Measurements from ENCODE around the gene NIFK.

DNA sequence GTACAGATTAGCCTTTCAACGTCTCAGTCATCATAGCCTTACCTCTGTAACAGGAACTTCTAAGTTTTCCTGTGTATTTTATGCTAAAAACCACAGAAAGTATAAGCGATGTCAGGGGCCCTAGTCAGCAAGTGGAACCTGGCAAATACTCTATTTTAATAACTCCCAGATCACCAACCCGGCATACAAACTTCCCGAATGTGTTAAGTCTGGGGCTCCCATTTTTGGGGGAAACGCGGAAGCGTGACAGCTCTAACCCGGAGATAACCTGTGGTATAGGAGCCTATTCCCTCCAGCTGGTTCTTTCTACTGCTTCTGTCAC is 574 bp downstream of the NIFK start:
- TF ChIP-seq SUZ12 (IDR thresholded peaks at IDR 0.05; ENCODE audit: extremely low read depth, insufficient read depth, insufficient read length) (no peak), ZNF274 (IDR thresholded peaks at IDR 0.05; ENCODE audit: low read depth, low read length) (no peak)
